ENCODE measurements around the gene TMEM14A. TPM values are rescaled to one million over a fixed set of nuclear protein-coding genes. Genes with fewer than 3 reads are reported as not detected.

The TMEM14A gene
- polyA plus RNA-seq, 1 donor (not counting 4 experiments of a cell fraction or from before 2014, with no cell fraction given): 44.2 TPM

DNA sequence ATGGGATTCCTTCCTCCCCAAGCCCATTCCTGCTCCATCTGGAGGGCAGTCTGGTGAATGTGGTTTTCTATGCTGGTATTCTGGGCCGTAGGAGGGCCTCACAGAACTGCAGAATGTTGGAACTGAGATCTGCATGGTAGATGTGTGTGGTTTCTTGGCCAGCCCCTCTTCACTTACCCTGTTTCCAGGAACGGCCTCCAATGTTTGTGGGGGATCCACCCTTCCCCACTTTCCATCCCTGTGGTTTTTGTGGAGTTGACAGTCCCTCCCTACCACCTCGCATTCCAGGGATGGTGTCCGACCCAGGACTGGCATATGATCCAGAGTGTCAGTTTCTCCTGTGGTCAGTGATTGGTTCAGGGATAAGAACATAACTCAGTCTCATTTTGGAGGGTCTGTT, 26.7 kb upstream of the TMEM14A start:
- no peaks in the 10 kb centered on the region for H4K20me1 ChIP-seq (ENCODE audit: control insufficient read depth, extremely low read depth, insufficient read depth, low read length)
- H3K36me3 ChIP-seq (ENCODE audit: control insufficient read depth in 2 of 2, extremely low read depth in 1 of 2, insufficient read depth in 2 of 2, low read length in 2 of 2): no peaks in the 10 kb centered on the region
- peaks cover 14% of the 10 kb centered on the region for H3K27me3 ChIP-seq (ENCODE audit: control insufficient read depth, extremely low read depth, insufficient read depth, low read length)
- no peak overlapping the region for H3K27ac ChIP-seq (ENCODE audit: control insufficient read depth, insufficient read depth, low read length)
- no peak overlapping the region for H3K9ac ChIP-seq (ENCODE audit: control insufficient read depth, extremely low read depth, insufficient read depth, low read length)
- H3K9me3 ChIP-seq (ENCODE audit: control insufficient read depth, low read depth, low read length): no peaks in the 10 kb centered on the region
- dilution Hi-C loops (cut with MboI; ENCODE audit: extremely low pct_ligation_motif_present, low sequenced_read_pairs): no loop called here
- H3K4me1 ChIP-seq (ENCODE audit: control insufficient read depth, extremely low read depth, insufficient read depth, low read length): peaks cover 5% of the 10 kb centered on the region
- FAIRE-seq (no peak), DNase-seq (ENCODE audit: low read depth, low spot score) (no peak)
- H3K79me2 ChIP-seq (ENCODE audit: control insufficient read depth, insufficient read depth, low read length): no peaks in the 10 kb centered on the region
- no peak overlapping the region for H2AFZ ChIP-seq (ENCODE audit: control insufficient read depth, low read length)
- no peak overlapping the region for H3K4me3 ChIP-seq (ENCODE audit: control insufficient read depth in 2 of 3, extremely low read depth in 1 of 3, insufficient read depth in 2 of 3, low read depth in 1 of 3, low read length in 3 of 3)
- H3K9me1 ChIP-seq (ENCODE audit: control insufficient read depth, extremely low read depth, insufficient read depth, low read length): no peaks in the 10 kb centered on the region
- TF ChIP-seq EZH2 (IDR thresholded peaks at IDR 0.05; ENCODE audit: low read length): no peak
- TF ChIP-seq, protein P1, sequence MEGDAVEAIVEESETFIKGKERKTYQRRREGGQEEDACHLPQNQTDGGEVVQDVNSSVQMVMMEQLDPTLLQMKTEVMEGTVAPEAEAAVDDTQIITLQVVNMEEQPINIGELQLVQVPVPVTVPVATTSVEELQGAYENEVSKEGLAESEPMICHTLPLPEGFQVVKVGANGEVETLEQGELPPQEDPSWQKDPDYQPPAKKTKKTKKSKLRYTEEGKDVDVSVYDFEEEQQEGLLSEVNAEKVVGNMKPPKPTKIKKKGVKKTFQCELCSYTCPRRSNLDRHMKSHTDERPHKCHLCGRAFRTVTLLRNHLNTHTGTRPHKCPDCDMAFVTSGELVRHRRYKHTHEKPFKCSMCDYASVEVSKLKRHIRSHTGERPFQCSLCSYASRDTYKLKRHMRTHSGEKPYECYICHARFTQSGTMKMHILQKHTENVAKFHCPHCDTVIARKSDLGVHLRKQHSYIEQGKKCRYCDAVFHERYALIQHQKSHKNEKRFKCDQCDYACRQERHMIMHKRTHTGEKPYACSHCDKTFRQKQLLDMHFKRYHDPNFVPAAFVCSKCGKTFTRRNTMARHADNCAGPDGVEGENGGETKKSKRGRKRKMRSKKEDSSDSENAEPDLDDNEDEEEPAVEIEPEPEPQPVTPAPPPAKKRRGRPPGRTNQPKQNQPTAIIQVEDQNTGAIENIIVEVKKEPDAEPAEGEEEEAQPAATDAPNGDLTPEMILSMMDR (optimal IDR thresholded peaks at IDR 0.05 in 1 of 3, IDR thresholded peaks at IDR 0.05 in 1 of 3, conservative IDR thresholded peaks at IDR 0.05 in 1 of 3; ENCODE audit: extremely low read depth in 1 of 3, insufficient read depth in 2 of 3, low read length in 3 of 3): no peak
- no peak overlapping the region for H3K4me2 ChIP-seq (ENCODE audit: control insufficient read depth, extremely low read depth, insufficient read depth, low read depth, low read length)

DNA sequence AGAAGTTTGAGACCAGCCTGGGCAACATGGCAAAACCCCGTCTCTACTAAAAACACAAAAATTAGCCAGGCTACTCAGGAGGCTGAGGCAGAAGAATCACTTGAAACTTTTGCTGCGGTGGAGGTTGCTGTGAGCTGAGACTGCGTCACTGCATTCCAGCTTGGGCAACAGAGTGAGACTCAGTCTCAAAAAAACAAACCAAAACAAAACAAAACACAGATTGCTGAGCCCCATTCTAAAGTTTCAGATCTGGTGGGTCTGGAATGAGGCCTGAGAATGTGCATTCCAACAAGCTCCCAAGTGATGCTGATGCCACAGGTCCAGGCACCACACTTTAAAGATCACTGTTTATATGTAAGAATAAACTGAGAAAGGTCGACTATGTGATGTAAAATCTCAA, 24.9 kb upstream of the TMEM14A start:
- DNase-seq (ENCODE audit: low read depth, low spot score) (no peak), FAIRE-seq (no peak)
- Histone ChIP-seq H4K20me1 (ENCODE audit: control insufficient read depth, extremely low read depth, insufficient read depth, low read length) (no peaks in the 10 kb centered on the region), H2AFZ (ENCODE audit: control insufficient read depth, low read length) (no peak overlapping the region), H3K4me1 (ENCODE audit: control insufficient read depth, extremely low read depth, insufficient read depth, low read length) (peaks cover 5% of the 10 kb centered on the region), H3K9me3 (ENCODE audit: control insufficient read depth, low read depth, low read length) (no peaks in the 10 kb centered on the region), H3K27me3 (ENCODE audit: control insufficient read depth, extremely low read depth, insufficient read depth, low read length) (peaks cover 11% of the 10 kb centered on the region), H3K4me2 (ENCODE audit: control insufficient read depth, extremely low read depth, insufficient read depth, low read depth, low read length) (no peak overlapping the region), H3K4me3 (ENCODE audit: control insufficient read depth in 2 of 3, extremely low read depth in 1 of 3, insufficient read depth in 2 of 3, low read depth in 1 of 3, low read length in 3 of 3) (no peak overlapping the region), H3K9me1 (ENCODE audit: control insufficient read depth, extremely low read depth, insufficient read depth, low read length) (no peaks in the 10 kb centered on the region), H3K36me3 (ENCODE audit: control insufficient read depth in 2 of 2, extremely low read depth in 1 of 2, insufficient read depth in 2 of 2, low read length in 2 of 2) (no peaks in the 10 kb centered on the region), H3K27ac (ENCODE audit: control insufficient read depth, insufficient read depth, low read length) (no peak overlapping the region), H3K79me2 (ENCODE audit: control insufficient read depth, insufficient read depth, low read length) (no peaks in the 10 kb centered on the region), H3K9ac (ENCODE audit: control insufficient read depth, extremely low read depth, insufficient read depth, low read length) (no peak overlapping the region)
- TF ChIP-seq, protein P1 (optimal IDR thresholded peaks at IDR 0.05 in 1 of 3, IDR thresholded peaks at IDR 0.05 in 1 of 3, conservative IDR thresholded peaks at IDR 0.05 in 1 of 3; ENCODE audit: extremely low read depth in 1 of 3, insufficient read depth in 2 of 3, low read length in 3 of 3): no peak
- no peak for TF ChIP-seq EZH2 (IDR thresholded peaks at IDR 0.05; ENCODE audit: low read length)
- dilution Hi-C loops (cut with MboI; ENCODE audit: extremely low pct_ligation_motif_present, low sequenced_read_pairs): no loop called here

Measured in keratinocyte (primary cell).